ENCODE data around the gene CDH15. TPM values are rescaled to one million over a fixed set of nuclear protein-coding genes. Genes with fewer than 3 reads are reported as not detected.

The CDH15 gene
- total RNA-seq, 1 experiment from 2014 or later, result 3.8 TPM

DNA sequence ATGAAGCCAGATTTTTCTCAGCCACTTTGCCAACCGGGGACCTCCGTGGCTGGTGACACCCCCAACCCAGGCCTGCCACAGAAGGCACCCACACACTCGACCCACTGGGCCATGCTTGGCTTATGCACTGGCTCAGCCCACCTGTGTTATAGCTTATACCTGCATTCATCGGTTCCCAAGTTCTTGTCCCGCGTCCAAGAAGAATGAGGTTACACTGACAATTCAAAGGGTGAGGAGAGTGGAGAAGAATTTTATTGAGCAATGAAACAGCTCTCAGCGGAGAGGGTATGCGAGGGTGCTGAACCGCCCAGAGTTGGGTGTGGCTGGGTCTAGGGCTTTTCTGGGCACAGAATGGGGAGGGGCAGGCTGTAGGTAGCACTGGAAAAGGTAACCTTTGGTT lies 22.2 kb upstream of the CDH15 start (continued):
- TF ChIP-seq, protein P1, sequence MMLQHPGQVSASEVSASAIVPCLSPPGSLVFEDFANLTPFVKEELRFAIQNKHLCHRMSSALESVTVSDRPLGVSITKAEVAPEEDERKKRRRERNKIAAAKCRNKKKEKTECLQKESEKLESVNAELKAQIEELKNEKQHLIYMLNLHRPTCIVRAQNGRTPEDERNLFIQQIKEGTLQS (IDR thresholded peaks at IDR 0.05), result no peak
- TF ChIP-seq JUND (IDR thresholded peaks at IDR 0.05) (no peak), CBX3 (IDR thresholded peaks at IDR 0.05; ENCODE audit: low read depth) (no peak; the same call in 1 of the 2 replicates), EZH2phosphoT487 (IDR thresholded peaks at IDR 0.05; ENCODE audit: borderline replicate concordance) (no peak), TCF7L2 (IDR thresholded peaks at IDR 0.05; ENCODE audit: borderline replicate concordance, extremely low read depth, insufficient read depth, insufficient read length) (no peak), EGR1 (IDR thresholded peaks at IDR 0.05; ENCODE audit: low read depth) (no peak)

DNA sequence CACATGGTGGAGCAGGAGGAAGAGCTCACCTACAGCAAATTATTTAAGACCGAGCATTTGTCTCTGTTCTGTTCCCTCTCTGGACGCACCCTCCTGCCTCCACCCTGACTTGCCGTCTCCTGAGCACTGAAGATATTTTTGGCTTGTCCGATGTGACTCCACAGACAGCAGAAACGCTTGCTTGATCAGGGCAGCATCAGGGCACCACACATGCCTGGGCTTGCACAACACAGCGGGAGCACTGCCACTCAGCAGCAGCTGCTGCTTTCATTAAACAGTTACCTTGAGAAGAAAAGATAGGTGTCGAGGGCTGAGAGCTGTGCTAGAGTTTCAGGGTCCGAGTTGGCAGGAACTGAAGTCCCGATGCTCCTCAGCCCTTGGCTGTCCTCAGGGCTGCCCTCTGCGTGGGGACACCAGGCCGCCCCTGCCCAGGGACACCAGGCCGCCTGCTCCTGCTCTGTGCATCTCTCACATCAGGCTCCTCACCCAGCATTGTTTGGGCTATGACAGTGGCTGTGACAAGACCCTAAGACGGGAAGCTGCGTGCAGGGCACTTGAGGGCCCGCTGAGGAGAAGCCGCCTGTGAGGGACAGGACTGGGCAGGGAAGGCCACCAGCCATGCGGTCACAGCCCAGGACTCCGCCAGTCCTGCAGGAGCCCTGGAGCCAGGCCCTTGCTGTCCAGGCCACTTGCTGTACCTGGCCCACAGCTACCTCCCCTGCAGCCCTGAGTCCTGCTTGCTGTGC lies 21.3 kb upstream of the CDH15 start:
- Histone ChIP-seq H3K36me3 (ENCODE audit: control insufficient read depth in 1 of 2, insufficient read depth in 2 of 2, low read length in 2 of 2) (peaks cover 12 to 27% of the 10 kb centered on the region in 2 experiments; a peak in 2 of 4 replicates), H3K4me2 (ENCODE audit: low read length) (no peak overlapping the region), H3K9ac (ENCODE audit: low read length) (no peak overlapping the region), H3K9me2 (ENCODE audit: insufficient read depth) (no peaks in the 10 kb centered on the region), H3K79me2 (ENCODE audit: insufficient read depth, low read length) (no peaks in the 10 kb centered on the region), H3K9me3 (ENCODE audit: control insufficient read depth in 1 of 2, insufficient read depth in 1 of 2, low read depth in 1 of 2, low read length in 2 of 2) (peaks cover 0 to 13% of the 10 kb centered on the region in 2 experiments; a peak in 1 of 4 replicates), H3K4me1 (ENCODE audit: control insufficient read depth in 1 of 2, insufficient read depth in 2 of 2, low read length in 2 of 2) (peaks cover 0 to 15% of the 10 kb centered on the region in 2 experiments; a peak in 2 of 4 replicates), H4K20me1 (ENCODE audit: insufficient read depth) (no peaks in the 10 kb centered on the region), H3K27ac (ENCODE audit: low read depth, low read length) (no peak overlapping the region; the same call in 1 of the 2 replicates), H3K27me3 (ENCODE audit: insufficient read depth, low read length) (no peaks in the 10 kb centered on the region), H2AFZ (ENCODE audit: low read depth, low read length, poor library complexity, severe bottlenecking) (no peak overlapping the region), H3K4me3 (replicated peaks in 1 of 2; ENCODE audit: low read depth in 1 of 2, low read length in 2 of 2) (no peak overlapping the region)
- BruUV-seq (replicated peaks), result no TSS peak
- CTCF ChIA-PET, result no interaction called here
- intact Hi-C loops (cut with micrococcal nuclease), result no loop called here
- no peak for ATAC-seq
- DNase-seq (ENCODE audit: low read depth, low spot score), result no peak
- TF ChIP-seq SIN3A (IDR thresholded peaks at IDR 0.05; ENCODE audit: low read depth), result no peak
- no peak for TF ChIP-seq TCF7L2 (IDR thresholded peaks at IDR 0.05; ENCODE audit: borderline replicate concordance, extremely low read depth, insufficient read depth, insufficient read length)
- TF ChIP-seq, protein P2, sequence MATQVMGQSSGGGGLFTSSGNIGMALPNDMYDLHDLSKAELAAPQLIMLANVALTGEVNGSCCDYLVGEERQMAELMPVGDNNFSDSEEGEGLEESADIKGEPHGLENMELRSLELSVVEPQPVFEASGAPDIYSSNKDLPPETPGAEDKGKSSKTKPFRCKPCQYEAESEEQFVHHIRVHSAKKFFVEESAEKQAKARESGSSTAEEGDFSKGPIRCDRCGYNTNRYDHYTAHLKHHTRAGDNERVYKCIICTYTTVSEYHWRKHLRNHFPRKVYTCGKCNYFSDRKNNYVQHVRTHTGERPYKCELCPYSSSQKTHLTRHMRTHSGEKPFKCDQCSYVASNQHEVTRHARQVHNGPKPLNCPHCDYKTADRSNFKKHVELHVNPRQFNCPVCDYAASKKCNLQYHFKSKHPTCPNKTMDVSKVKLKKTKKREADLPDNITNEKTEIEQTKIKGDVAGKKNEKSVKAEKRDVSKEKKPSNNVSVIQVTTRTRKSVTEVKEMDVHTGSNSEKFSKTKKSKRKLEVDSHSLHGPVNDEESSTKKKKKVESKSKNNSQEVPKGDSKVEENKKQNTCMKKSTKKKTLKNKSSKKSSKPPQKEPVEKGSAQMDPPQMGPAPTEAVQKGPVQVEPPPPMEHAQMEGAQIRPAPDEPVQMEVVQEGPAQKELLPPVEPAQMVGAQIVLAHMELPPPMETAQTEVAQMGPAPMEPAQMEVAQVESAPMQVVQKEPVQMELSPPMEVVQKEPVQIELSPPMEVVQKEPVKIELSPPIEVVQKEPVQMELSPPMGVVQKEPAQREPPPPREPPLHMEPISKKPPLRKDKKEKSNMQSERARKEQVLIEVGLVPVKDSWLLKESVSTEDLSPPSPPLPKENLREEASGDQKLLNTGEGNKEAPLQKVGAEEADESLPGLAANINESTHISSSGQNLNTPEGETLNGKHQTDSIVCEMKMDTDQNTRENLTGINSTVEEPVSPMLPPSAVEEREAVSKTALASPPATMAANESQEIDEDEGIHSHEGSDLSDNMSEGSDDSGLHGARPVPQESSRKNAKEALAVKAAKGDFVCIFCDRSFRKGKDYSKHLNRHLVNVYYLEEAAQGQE (IDR thresholded peaks at IDR 0.05; ENCODE audit: low read depth), result no peak
- TF ChIP-seq EZH2phosphoT487 (IDR thresholded peaks at IDR 0.05; ENCODE audit: borderline replicate concordance), result no peak
- no peak for TF ChIP-seq SP1 (IDR thresholded peaks at IDR 0.05; ENCODE audit: low read depth)
- TF ChIP-seq, protein P3, sequence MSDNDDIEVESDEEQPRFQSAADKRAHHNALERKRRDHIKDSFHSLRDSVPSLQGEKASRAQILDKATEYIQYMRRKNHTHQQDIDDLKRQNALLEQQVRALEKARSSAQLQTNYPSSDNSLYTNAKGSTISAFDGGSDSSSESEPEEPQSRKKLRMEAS (IDR thresholded peaks at IDR 0.05), result no peak
- no peak for TF ChIP-seq FOSL1 (IDR thresholded peaks at IDR 0.05; ENCODE audit: low read depth)
- TF ChIP-seq POLR2AphosphoS5 (IDR thresholded peaks at IDR 0.05; ENCODE audit: low read depth, low read length), result no peak
- TF ChIP-seq EGR1 (IDR thresholded peaks at IDR 0.05; ENCODE audit: low read depth), result no peak
- no peak for TF ChIP-seq POLR2A (IDR thresholded peaks at IDR 0.05; ENCODE audit: borderline replicate concordance, extremely low read depth, insufficient read depth, insufficient read length)
- TF ChIP-seq, protein P4, sequence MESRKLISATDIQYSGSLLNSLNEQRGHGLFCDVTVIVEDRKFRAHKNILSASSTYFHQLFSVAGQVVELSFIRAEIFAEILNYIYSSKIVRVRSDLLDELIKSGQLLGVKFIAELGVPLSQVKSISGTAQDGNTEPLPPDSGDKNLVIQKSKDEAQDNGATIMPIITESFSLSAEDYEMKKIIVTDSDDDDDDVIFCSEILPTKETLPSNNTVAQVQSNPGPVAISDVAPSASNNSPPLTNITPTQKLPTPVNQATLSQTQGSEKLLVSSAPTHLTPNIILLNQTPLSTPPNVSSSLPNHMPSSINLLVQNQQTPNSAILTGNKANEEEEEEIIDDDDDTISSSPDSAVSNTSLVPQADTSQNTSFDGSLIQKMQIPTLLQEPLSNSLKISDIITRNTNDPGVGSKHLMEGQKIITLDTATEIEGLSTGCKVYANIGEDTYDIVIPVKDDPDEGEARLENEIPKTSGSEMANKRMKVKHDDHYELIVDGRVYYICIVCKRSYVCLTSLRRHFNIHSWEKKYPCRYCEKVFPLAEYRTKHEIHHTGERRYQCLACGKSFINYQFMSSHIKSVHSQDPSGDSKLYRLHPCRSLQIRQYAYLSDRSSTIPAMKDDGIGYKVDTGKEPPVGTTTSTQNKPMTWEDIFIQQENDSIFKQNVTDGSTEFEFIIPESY (IDR thresholded peaks at IDR 0.05; ENCODE audit: extremely low read depth, insufficient replicate concordance, low read length), result no peak
- TF ChIP-seq SRF (IDR thresholded peaks at IDR 0.05; ENCODE audit: low read depth), result no peak
- TF ChIP-seq ZFX (IDR thresholded peaks at IDR 0.05), result no peak
- no peak for TF ChIP-seq RAD21 (IDR thresholded peaks at IDR 0.05; ENCODE audit: low read depth)
- TF ChIP-seq CBX3 (IDR thresholded peaks at IDR 0.05; ENCODE audit: low read depth), result no peak
- POLR2A ChIA-PET, result no interaction called here
- RAD21 ChIA-PET (ENCODE audit: low non-redundant PET in 1 of 2, low total read pairs in 2 of 2, uncharacterized antibody in 2 of 2, unreplicated experiment in 2 of 2), result no interaction called here

Measured in HCT116 (cell line).